Activated B cell treated with CpG ODN at 0.5 μM for 24 hours (primary cell): Measurements from ENCODE around the gene LGSN. TPM values are rescaled to one million over a fixed set of nuclear protein-coding genes. Genes with fewer than 3 reads are reported as not detected.
"Not testable (repeated sequence)": the region's sequence is repeated elsewhere in the genome, so short reads cannot be mapped to it uniquely, and the experiment has no call there.

Experiments
- ATAC-seq: fragments of 200-7000 bp; cut with Tn5 transposase; one replicate; pipeline ENCODE4 v1.10.0; 2021; ENCODE audit warnings: low read depth, mild to moderate bottlenecking, moderate library complexity
- CTCF ChIA-PET: fragments of 350-600 bp; sonication (Branson Sonifier 250); formaldehyde crosslinking; loops from one replicate; lab custom pipeline; 2021; ENCODE audit warnings: antibody characterized with exemption; lab: Charles Lee
- POLR2A ChIA-PET: fragments of 350-600 bp; sonication (Branson Sonifier 250); formaldehyde crosslinking; loops from one replicate; lab custom pipeline; 2021; ENCODE audit warnings: antibody characterized with exemption; lab: Charles Lee
- DNase-seq: peaks from one replicate; pipeline ENCODE4 v3.0.0; 2022
- H3K27ac Mint-ChIP-seq: one replicate; pipeline ENCODE4 v1.8.0; 2020; ENCODE audit warnings: mixed read lengths
- H3K27me3 Mint-ChIP-seq: one replicate; pipeline ENCODE4 v1.8.0; 2021; ENCODE audit warnings: mixed read lengths
- H3K36me3 Mint-ChIP-seq: one replicate; pipeline ENCODE4 v1.8.0; 2021; ENCODE audit warnings: low read depth, mixed read lengths
- H3K4me1 Mint-ChIP-seq: one replicate; pipeline ENCODE4 v1.8.0; 2021; ENCODE audit warnings: mixed read lengths
- H3K4me3 Mint-ChIP-seq: one replicate; pipeline ENCODE4 v1.8.0; 2020; ENCODE audit warnings: mild to moderate bottlenecking, mixed read lengths
- H3K9me3 Mint-ChIP-seq: one replicate; pipeline ENCODE4 v1.8.0; 2020; ENCODE audit warnings: mixed read lengths
- intact Hi-C: fragments of 100-400 bp; cut with micrococcal nuclease; formaldehyde crosslinking; loops from one replicate; pipeline ENCODE4 v1.15.1; 2024
- total RNA-seq: library from RNA; stranded (reverse); gene quantifications from 2 replicates; pipeline ENCODE4 v1.2.3, GENCODE V29; 2022
- TF ChIP-seq, protein P1 (sequence below): fragments of 200-600 bp; IDR thresholded peaks from one replicate; pipeline ENCODE4 v1.8.0; 2022; ENCODE audit warnings: antibody characterized with exemption, mild to moderate bottlenecking

The LGSN gene
- total RNA-seq, 1 donor from 2014 or later = 0.11 TPM

DNA sequence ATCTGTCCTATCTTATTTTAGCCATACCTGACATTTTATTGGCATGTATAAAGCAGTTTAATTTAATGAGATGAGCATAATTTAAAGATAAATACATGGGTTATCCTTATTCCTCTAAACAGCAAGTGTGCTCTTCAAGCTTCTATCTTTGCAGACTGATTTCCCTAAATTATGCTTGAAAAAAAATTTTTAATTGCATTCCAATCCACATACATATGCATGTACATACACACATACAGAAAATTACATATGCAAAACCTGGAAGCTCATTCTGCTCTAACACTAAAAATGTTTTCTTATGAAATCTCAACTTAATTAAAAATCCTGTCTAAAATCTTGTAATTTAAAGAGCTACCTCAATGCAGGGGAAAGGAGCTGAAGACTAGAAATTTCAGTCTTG, 73.2 kb downstream of the LGSN start:
- TF ChIP-seq, protein P1, sequence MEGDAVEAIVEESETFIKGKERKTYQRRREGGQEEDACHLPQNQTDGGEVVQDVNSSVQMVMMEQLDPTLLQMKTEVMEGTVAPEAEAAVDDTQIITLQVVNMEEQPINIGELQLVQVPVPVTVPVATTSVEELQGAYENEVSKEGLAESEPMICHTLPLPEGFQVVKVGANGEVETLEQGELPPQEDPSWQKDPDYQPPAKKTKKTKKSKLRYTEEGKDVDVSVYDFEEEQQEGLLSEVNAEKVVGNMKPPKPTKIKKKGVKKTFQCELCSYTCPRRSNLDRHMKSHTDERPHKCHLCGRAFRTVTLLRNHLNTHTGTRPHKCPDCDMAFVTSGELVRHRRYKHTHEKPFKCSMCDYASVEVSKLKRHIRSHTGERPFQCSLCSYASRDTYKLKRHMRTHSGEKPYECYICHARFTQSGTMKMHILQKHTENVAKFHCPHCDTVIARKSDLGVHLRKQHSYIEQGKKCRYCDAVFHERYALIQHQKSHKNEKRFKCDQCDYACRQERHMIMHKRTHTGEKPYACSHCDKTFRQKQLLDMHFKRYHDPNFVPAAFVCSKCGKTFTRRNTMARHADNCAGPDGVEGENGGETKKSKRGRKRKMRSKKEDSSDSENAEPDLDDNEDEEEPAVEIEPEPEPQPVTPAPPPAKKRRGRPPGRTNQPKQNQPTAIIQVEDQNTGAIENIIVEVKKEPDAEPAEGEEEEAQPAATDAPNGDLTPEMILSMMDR = no peak
- Mint-ChIP-seq H3K9me3 (no peaks in the 10 kb centered on the region), H3K4me3 (no peak overlapping the region), H3K27me3 (no peaks in the 10 kb centered on the region), H3K27ac (no peak overlapping the region), H3K4me1 (no peaks in the 10 kb centered on the region), H3K36me3 (no peaks in the 10 kb centered on the region)
- intact Hi-C loops = no loop called here
- DNase-seq = no peak
- ChIA-PET POLR2A (no interaction called here), CTCF (no interaction called here)
- no peak for ATAC-seq

DNA sequence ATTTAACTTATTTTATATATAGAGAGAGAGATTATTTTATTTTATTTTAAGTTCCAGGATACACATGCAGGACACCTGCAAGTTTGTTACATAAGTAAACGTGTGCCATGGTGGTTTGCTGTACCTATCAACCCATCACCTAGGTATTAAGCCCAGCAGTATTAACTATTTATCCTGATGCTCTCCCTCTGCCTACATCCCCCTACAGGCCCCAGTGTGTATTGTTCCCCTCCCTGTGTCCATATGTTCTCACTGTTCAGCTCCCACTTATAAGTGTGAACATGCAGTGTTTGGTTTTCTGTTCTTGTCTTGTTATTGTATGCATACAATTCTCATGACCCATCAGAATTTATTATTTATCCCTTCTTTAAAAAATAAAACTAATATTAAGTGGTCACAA, 73.9 kb downstream of the LGSN start:
- Mint-ChIP-seq H3K4me3 (no peak overlapping the region), H3K9me3 (no peaks in the 10 kb centered on the region), H3K36me3 (no peaks in the 10 kb centered on the region), H3K4me1 (no peaks in the 10 kb centered on the region), H3K27me3 (no peaks in the 10 kb centered on the region), H3K27ac (no peak overlapping the region)
- CTCF ChIA-PET = no interaction called here
- POLR2A ChIA-PET = no interaction called here
- ATAC-seq = no peak
- TF ChIP-seq, protein P1 = no peak
- DNase-seq = no peak
- intact Hi-C loops = no loop called here

DNA sequence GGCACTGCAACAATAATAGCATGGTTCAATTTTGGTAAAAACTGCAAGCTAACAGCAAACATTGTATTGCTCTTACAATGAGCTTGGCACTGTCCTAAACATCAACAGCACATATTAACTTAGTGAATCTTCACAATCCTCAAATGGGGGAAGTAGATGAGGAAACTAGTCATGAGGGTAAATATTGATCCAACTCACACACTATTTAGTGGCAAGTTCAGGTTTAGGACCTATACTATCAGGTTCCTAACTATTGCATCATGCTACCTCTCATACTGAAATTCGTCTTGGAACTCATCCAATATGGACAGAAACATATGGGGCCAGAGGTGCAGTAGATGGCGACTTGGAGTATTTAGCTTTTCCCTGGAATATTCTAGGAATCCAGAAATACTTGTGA, 74.4 kb downstream of the LGSN start:
- intact Hi-C loops = no loop called here
- Mint-ChIP-seq H3K27ac (no peak overlapping the region), H3K36me3 (no peaks in the 10 kb centered on the region), H3K4me1 (no peaks in the 10 kb centered on the region), H3K9me3 (no peaks in the 10 kb centered on the region), H3K4me3 (no peak overlapping the region), H3K27me3 (no peaks in the 10 kb centered on the region)
- no peak for ATAC-seq
- CTCF ChIA-PET = no interaction called here
- POLR2A ChIA-PET = no interaction called here
- TF ChIP-seq, protein P1 = no peak
- DNase-seq = no peak

DNA sequence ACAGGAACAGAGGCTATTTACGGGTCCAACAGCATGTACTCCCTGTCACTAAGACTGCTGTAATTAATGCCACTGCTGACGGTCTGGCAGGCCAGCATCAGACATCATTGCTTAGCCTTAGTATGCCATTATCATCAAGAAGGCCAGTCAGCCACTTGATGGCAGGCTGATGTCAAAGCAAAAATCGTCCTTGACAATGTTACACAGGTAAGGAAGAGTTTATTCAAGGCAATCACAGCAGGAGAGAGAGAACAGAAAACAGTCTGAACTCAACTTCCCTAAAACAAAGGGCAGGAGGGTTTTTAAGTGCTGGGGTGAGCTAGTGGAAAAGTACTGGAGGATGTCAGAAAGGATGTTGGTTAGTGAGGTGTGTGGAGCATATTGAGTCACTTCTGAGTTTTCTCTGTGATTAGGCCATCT, 83.4 kb downstream of the LGSN start:
- peaks cover 7% of the 10 kb centered on the region for H3K27me3 Mint-ChIP-seq

DNA sequence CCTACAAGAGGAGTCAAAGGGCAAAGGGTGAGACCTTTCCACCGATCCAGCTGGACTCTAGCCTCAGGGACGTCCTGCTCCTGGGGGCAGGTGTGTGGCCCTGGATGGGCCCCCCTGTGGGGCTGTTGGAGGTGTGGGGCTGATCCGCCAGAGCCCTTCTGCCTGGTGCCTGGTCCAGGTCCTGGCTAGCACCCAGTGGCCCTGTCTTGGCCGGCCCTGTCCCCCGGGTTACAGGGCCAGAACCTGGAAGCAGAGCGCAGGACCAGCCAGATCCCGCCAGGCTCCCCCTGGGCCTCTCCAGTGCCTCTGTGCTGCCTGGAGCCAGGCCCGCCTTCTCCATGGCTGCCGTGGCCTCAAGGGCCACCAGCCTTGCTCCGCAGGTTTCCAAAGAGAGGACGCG, 89.3 kb downstream of the LGSN start:
- POLR2A ChIA-PET, H3K9me3 Mint-ChIP-seq, ATAC-seq, H3K4me3 Mint-ChIP-seq, DNase-seq, CTCF ChIA-PET, H3K27me3 Mint-ChIP-seq, intact Hi-C loops, H3K4me1 Mint-ChIP-seq, H3K36me3 Mint-ChIP-seq, H3K27ac Mint-ChIP-seq: not testable (repeated sequence)

More for the DNA sequence above, 83.4 kb downstream of the LGSN start:
- ATAC-seq (no peak), DNase-seq (no peak)
- ChIA-PET CTCF (no interaction called here), POLR2A (no interaction called here)
- Mint-ChIP-seq H3K4me3 (no peak overlapping the region), H3K9me3 (no peaks in the 10 kb centered on the region), H3K4me1 (no peaks in the 10 kb centered on the region), H3K36me3 (no peaks in the 10 kb centered on the region), H3K27ac (no peak overlapping the region)
- intact Hi-C loops = no loop called here
- TF ChIP-seq, protein P1 = no peak

DNA sequence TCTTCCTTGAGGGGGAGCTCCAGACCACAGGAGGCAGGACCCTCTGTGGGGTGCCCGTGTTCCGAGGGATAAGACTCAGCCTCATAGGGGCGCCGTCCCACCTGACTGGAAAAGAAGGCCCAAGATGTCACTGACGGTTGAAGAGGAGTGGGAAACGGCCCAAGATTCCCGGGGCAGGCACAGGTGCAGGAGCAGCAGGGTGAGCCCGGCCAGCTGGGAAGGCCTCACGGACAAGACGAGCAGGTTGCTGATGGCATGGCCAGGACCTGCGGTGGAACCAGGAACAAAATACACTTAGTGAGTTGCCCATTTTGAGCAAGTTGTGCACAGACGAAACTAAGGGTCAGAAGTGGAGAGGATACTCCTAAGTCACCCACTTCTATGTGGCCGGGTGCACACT, 89.8 kb downstream of the LGSN start:
- POLR2A ChIA-PET, intact Hi-C loops, H3K9me3 Mint-ChIP-seq, H3K27ac Mint-ChIP-seq, ATAC-seq, CTCF ChIA-PET, H3K4me1 Mint-ChIP-seq, H3K36me3 Mint-ChIP-seq, DNase-seq, H3K27me3 Mint-ChIP-seq, H3K4me3 Mint-ChIP-seq: not testable (repeated sequence)

DNA sequence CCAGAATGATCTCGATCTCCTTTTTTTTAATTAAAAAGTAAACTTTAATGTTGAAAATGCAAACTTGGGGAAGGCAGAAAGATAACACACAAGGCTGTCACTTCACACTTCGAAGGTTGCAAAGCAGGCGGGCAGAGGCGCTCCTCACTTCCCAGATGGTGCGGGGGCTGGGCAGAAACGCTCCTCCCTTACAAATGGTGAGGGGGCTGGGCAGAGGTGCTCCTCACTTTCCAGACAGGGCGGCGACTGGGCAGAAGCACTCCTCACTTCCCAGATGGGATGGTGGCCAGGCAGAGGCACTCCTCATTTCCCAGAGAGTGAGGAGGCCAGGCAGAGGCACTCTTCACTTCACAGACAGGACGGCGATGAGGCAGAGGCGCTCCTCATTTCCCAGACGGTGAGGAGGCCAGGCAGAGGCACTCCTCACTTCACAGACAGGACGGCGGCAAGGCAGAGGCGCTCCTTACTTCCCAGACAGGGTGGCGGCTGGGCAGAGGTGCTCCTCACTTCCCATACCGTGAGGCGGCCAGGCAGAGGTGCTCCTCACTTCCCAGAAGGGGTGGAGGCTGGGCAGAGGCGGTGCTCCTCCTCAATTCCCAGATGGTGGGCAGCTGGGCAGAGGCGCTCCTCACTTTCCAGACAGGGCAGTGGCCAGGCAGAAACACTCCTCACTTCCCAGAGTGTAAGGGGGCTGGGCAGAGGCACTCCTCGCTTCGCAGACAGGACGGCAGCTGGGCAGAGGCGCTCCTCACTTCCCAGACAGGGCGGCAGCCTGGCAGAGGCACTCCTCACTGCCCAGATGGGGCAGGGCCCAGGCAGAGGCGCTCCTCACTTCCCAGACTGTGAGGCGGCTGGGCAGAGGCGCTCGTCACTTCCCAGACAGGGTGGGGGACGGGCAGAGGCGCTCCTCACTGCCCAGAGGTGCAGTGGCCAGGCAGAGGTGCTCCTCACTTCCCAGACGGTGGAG, 91.6 kb downstream of the LGSN start:
- POLR2A ChIA-PET, H3K4me1 Mint-ChIP-seq, H3K27ac Mint-ChIP-seq, intact Hi-C loops, ATAC-seq, H3K27me3 Mint-ChIP-seq, DNase-seq, CTCF ChIA-PET, H3K9me3 Mint-ChIP-seq, H3K4me3 Mint-ChIP-seq, H3K36me3 Mint-ChIP-seq: not testable (repeated sequence)

DNA sequence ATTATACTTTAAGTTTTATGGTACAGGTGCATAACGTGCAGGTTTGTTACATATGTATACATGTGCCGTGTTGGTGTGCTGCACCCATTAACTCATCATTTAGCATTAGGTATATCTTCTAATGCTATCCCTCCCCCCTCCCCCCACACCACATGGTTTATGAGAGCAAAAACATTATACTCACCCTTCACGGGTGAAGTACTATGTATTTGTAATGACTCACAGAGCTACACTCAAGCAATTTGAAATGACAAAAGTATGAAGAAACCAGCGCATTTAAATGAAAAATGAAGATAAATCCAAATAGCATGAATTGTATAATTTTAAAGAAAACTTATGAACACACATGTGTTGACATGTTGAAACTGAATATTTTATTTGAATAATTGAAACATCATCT, 93.8 kb downstream of the LGSN start:
- CTCF ChIA-PET, H3K36me3 Mint-ChIP-seq, POLR2A ChIA-PET, intact Hi-C loops, H3K9me3 Mint-ChIP-seq, H3K4me1 Mint-ChIP-seq, H3K27me3 Mint-ChIP-seq, DNase-seq, H3K4me3 Mint-ChIP-seq, ATAC-seq, H3K27ac Mint-ChIP-seq: not testable (repeated sequence)
